ENCODE data around the gene TUFT1.
A peak's percentile ranks its signal among the peaks of the same experiment; 100 is the strongest.

TUFT1 gene

GRCh38 chr1:151508833-151509232 is 31.3 kb upstream of the TUFT1 start (continued):
- no peak for TF ChIP-seq PATZ1 (tag by site-specific recombination; IDR thresholded peaks at IDR 0.05)
- no peak for TF ChIP-seq ZFP41 (tag by site-specific recombination; IDR thresholded peaks at IDR 0.05; ENCODE audit: borderline replicate concordance)
- no peak for TF ChIP-seq ZNF48 (tag by site-specific recombination; IDR thresholded peaks at IDR 0.05)
- TF ChIP-seq ZNF621 (tag by site-specific recombination; IDR thresholded peaks at IDR 0.05), result no peak
- no peak for TF ChIP-seq ZFP69B (tag by site-specific recombination; IDR thresholded peaks at IDR 0.05)
- no peak for TF ChIP-seq ZNF707 (tag by site-specific recombination; IDR thresholded peaks at IDR 0.05)
- no peak for TF ChIP-seq ZNF626 (tag by site-specific recombination; IDR thresholded peaks at IDR 0.05)
- TF ChIP-seq FEZF1 (tag by site-specific recombination; IDR thresholded peaks at IDR 0.05), result no peak
- no peak for TF ChIP-seq ZNF37A (tag by site-specific recombination; IDR thresholded peaks at IDR 0.05)
- no peak for TF ChIP-seq ZSCAN4 (tag by site-specific recombination; IDR thresholded peaks at IDR 0.05)
- TF ChIP-seq ZNF843 (tag by site-specific recombination; IDR thresholded peaks at IDR 0.05), result no peak
- no peak for TF ChIP-seq ZNF624 (tag by site-specific recombination; IDR thresholded peaks at IDR 0.05)
- no peak for TF ChIP-seq ZNF785 (tag by site-specific recombination; IDR thresholded peaks at IDR 0.05)
- no peak for TF ChIP-seq TCF7L2 (IDR thresholded peaks at IDR 0.05; ENCODE audit: borderline replicate concordance, low read depth, low read length)
- TF ChIP-seq ZSCAN16 (tag by site-specific recombination; IDR thresholded peaks at IDR 0.05), result no peak
- no peak for TF ChIP-seq SALL2 (tag by site-specific recombination; IDR thresholded peaks at IDR 0.05; ENCODE audit: borderline replicate concordance)
- peak; percentile 49 for TF ChIP-seq ZNF366 (tag by site-specific recombination; conservative IDR thresholded peaks at IDR 0.05)
- no peak for TF ChIP-seq ZNF529 (tag by site-specific recombination; IDR thresholded peaks at IDR 0.05; ENCODE audit: insufficient replicate concordance)

- CTCF ChIA-PET, result no interaction called here
- H3K4me1 ChIP-seq (ENCODE audit: control insufficient read depth, insufficient read depth, low read length), result peaks cover 16% of the 10 kb centered on the region
- no peaks in the 10 kb centered on the region for H3K36me3 ChIP-seq (ENCODE audit: control insufficient read depth in 2 of 2, insufficient read depth in 1 of 2, low read length in 2 of 2)
- H3K27ac ChIP-seq (ENCODE audit: extremely low read depth, low read depth, low read length), result no peak overlapping the region
- POLR2A ChIA-PET, result interaction anchor here (0.7 to 1.9 kb wide), 3 partner anchors 15 to 30 kb away, joined by 3 to 11 read pairs (median 8); no protein-coding TSS in a partner anchor
- H3K9me3 ChIP-seq (ENCODE audit: control insufficient read depth, insufficient read depth, low read depth, low read length), result no peaks in the 10 kb centered on the region
- H3K4me3 ChIP-seq (ENCODE audit: low read depth, low read length), result no peak overlapping the region
- TF ChIP-seq PATZ1 (tag by site-specific recombination; IDR thresholded peaks at IDR 0.05) (no peak), ZNF174 (tag by site-specific recombination; IDR thresholded peaks at IDR 0.05) (no peak), ZBTB17 (tag by site-specific recombination; IDR thresholded peaks at IDR 0.05) (no peak), BCL11B (tag by site-specific recombination; IDR thresholded peaks at IDR 0.05; ENCODE audit: low read depth) (no peak), ZNF112 (tag by site-specific recombination; IDR thresholded peaks at IDR 0.05) (no peak), ZNF148 (tag by site-specific recombination; IDR thresholded peaks at IDR 0.05; ENCODE audit: borderline replicate concordance) (no peak), SP7 (tag by site-specific recombination; IDR thresholded peaks at IDR 0.05) (peak; percentile 3; the same call in 1 of the 2 replicates), ZNF416 (tag by site-specific recombination; IDR thresholded peaks at IDR 0.05) (no peak), ZSCAN5A (tag by site-specific recombination; IDR thresholded peaks at IDR 0.05) (no peak)
These were observed 30.6 kb upstream of the TUFT1 start for GRCh38 chr1:151509350-151510019.
